HUDEP-2 (cell line): Measurements from ENCODE around the gene C11orf98.
"Not testable (repeated sequence)": the region's sequence is repeated elsewhere in the genome, so short reads cannot be mapped to it uniquely, and the experiment has no call there.

Source experiments
- DNase-seq, 76 experiments: peaks; one replicate each; lab custom pipeline; 2025; ENCODE audit not compliant: unreplicated experiment in 76 of 76; lab: John Stamatoyannopoulos, UW

C11orf98 gene

GRCh38 chr11:62665075-62665598, at the start of gene C11orf98, which contains the start of gene CSKMT:
TSS of gene C11orf98 (minus strand) at chr11:62665210. CDS start at chr11:62665169, 41 bp downstream.
TSS of gene CSKMT (plus strand) at chr11:62665312. CDS start at chr11:62665880, 568 bp downstream.
- peak in 74 of 76 experiments; percentile 41 to 96 (median 89) for DNase-seq

GRCh38 chr11:62713343-62713742, 48.3 kb upstream of the C11orf98 start:
- DNase-seq, result peak in 22 of 76 experiments; percentile 4 to 42 (median 18)

- DNase-seq, result no peak
Observed at GRCh38 chr11:62712861-62713260, 47.9 kb upstream of the C11orf98 start.

- no peak for DNase-seq
Observed at GRCh38 chr11:62712276-62712812, 47.3 kb upstream of the C11orf98 start.

- peak in 13 of 76 experiments; percentile 3 to 70 (median 36) for DNase-seq
Observed at GRCh38 chr11:62710001-62710345, 45.0 kb upstream of the C11orf98 start.

GRCh38 chr11:62709247-62710000, 44.4 kb upstream of the C11orf98 start:
- peak in 75 of 76 experiments; percentile 71 to 97 (median 93) for DNase-seq

- DNase-seq, result peak in 9 of 76 experiments; percentile 11 to 63 (median 35)
Observed at GRCh38 chr11:62708793-62709192, 43.8 kb upstream of the C11orf98 start.

- DNase-seq, result peak in 49 of 76 experiments; percentile 5 to 57 (median 30)
Observed at GRCh38 chr11:62708392-62708791, 43.4 kb upstream of the C11orf98 start.

GRCh38 chr11:62707277-62707861, 42.4 kb upstream of the C11orf98 start, which contains the start of the genes BSCL2 and GNG3:
TSS of gene BSCL2 (minus strand) at chr11:62707424. CDS start at chr11:62707195, 229 bp downstream.
TSS of gene GNG3 (plus strand) at chr11:62707676. CDS start at chr11:62708296, 620 bp downstream.
- peak in 3 of 76 experiments; percentile 5 to 36 (median 6) for DNase-seq

- DNase-seq, result peak in 4 of 76 experiments; percentile 22 to 51 (median 35)
Observed at GRCh38 chr11:62706850-62707247, 41.8 kb upstream of the C11orf98 start.

GRCh38 chr11:62705880-62706849, 41.2 kb upstream of the C11orf98 start:
- DNase-seq, result peak in 75 of 76 experiments; percentile 35 to 95 (median 88)

- peak in 11 of 76 experiments; percentile 8 to 57 (median 27) for DNase-seq
Observed at GRCh38 chr11:62705413-62705812, 40.4 kb upstream of the C11orf98 start.

- DNase-seq, result not testable (repeated sequence)
Observed at GRCh38 chr11:62703921-62704320, 38.9 kb upstream of the C11orf98 start.

- DNase-seq, result no peak
Observed at GRCh38 chr11:62702246-62702645, 37.2 kb upstream of the C11orf98 start.

GRCh38 chr11:62694455-62695167, 29.6 kb upstream of the C11orf98 start:
- DNase-seq, result peak in 69 of 76 experiments; percentile 9 to 77 (median 62)

- not testable (repeated sequence) for DNase-seq
Observed at GRCh38 chr11:62693624-62694023, 28.6 kb upstream of the C11orf98 start.

GRCh38 chr11:62689421-62690183, 24.6 kb upstream of the C11orf98 start, which contains the start of gene LRRN4CL:
TSS of gene LRRN4CL (minus strand) at chr11:62689530. CDS start at chr11:62688508, 1,022 bp downstream.
- no peak for DNase-seq

- DNase-seq, result no peak
Observed at GRCh38 chr11:62688491-62688890, 23.5 kb upstream of the C11orf98 start.
